Body of pancreas (tissue), 4 donors: ENCODE data around the gene GPRIN1.

Experiments
- POLR2A ChIP-seq, 3 donors: fragments of 450-650 bp; IDR thresholded peaks; one replicate each; pipeline ENCODE4 v1.6.1; 2016; ENCODE audit warnings: antibody characterized with exemption in 3 of 3, mild to moderate bottlenecking in 2 of 3
- TF ChIP-seq, protein P1 (sequence below), 7 experiments: fragments of 450-650 bp in 4 of 7; fragments of 200-600 bp in 3 of 7; sonication (generic) in 3 of 7; IDR thresholded peaks; one replicate each; pipeline ENCODE4 v1.5.1; 2016 to 2019; ENCODE audit warnings: antibody characterized with exemption in 7 of 7

DNA sequence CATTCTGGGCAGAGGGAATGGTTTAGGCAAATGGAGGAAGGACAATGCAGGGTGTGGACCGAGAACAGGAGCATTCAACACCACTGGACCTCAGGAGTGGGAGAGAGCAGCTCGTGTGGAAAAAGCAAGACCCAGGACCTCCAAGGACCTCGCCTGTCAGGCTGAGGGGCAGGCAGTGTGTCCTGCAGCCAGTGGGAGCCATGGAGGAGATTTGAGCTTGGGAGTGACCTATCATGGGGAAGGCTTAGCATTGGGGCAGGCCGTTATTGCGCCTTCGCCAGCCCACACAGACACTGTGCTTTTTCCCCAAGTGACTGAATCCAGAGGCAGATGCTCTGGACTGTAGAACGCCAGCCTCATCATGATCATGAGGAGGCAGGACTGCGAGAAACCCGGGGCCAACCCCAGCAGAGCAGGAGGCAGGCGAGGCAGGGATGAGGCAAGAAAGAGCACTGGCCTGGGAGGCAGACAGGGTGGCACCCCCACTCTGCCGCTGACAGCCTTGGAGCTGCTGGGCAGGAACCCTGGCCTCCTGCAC is 57.6 kb downstream of the GPRIN1 start:
- TF ChIP-seq POLR2A (IDR thresholded peaks at IDR 0.05): no peak
- TF ChIP-seq, protein P1, sequence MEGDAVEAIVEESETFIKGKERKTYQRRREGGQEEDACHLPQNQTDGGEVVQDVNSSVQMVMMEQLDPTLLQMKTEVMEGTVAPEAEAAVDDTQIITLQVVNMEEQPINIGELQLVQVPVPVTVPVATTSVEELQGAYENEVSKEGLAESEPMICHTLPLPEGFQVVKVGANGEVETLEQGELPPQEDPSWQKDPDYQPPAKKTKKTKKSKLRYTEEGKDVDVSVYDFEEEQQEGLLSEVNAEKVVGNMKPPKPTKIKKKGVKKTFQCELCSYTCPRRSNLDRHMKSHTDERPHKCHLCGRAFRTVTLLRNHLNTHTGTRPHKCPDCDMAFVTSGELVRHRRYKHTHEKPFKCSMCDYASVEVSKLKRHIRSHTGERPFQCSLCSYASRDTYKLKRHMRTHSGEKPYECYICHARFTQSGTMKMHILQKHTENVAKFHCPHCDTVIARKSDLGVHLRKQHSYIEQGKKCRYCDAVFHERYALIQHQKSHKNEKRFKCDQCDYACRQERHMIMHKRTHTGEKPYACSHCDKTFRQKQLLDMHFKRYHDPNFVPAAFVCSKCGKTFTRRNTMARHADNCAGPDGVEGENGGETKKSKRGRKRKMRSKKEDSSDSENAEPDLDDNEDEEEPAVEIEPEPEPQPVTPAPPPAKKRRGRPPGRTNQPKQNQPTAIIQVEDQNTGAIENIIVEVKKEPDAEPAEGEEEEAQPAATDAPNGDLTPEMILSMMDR (IDR thresholded peaks at IDR 0.05): no peak
